Amygdala (tissue), 56 donors: ENCODE data around the gene PDE1C.

Source experiments
- DNase-seq, 56 donors: peaks; one replicate each; lab custom pipeline; 2025; lab: John Stamatoyannopoulos, UW

PDE1C gene

GRCh38 chr7:31735991-31736982 is 333.9 kb downstream of the PDE1C start:
- DNase-seq: peak in 55 of 56 donors; percentile 3 to 84 (median 45)

GRCh38 chr7:31734456-31734855 is 335.8 kb downstream of the PDE1C start:
- DNase-seq: no peak

- no peak for DNase-seq
These were observed 340.9 kb downstream of the PDE1C start for GRCh38 chr7:31729195-31729804.

GRCh38 chr7:31724696-31725095 is 345.5 kb downstream of the PDE1C start:
- no peak for DNase-seq

GRCh38 chr7:31720366-31720765 is 349.8 kb downstream of the PDE1C start:
- DNase-seq: no peak

GRCh38 chr7:31716355-31716754 is 353.9 kb downstream of the PDE1C start:
- DNase-seq: no peak

GRCh38 chr7:31710171-31710570 is 360.0 kb downstream of the PDE1C start:
- DNase-seq: peak in 2 of 56 donors; percentile 2 to 9

GRCh38 chr7:31707089-31707488 is 363.1 kb downstream of the PDE1C start:
- DNase-seq: no peak

- no peak for DNase-seq
These were observed 364.8 kb downstream of the PDE1C start for GRCh38 chr7:31705377-31705776.

GRCh38 chr7:31702354-31702753 is 367.9 kb downstream of the PDE1C start:
- no peak for DNase-seq
